K562 (cell line): ENCODE results near the gene SUPT16H. TPM values are rescaled to one million over a fixed set of nuclear protein-coding genes. Genes with fewer than 3 reads are reported as not detected.

Source experiments
- CBX5 ChIP-seq: IDR thresholded peaks from 2 replicates; pipeline ENCODE4 v1.6.1; 2014; ENCODE audit warnings: low read depth, borderline replicate concordance
- GABPA ChIP-seq: fragments of 200-800 bp; sonication (Bioruptor generic); conservative IDR thresholded peaks from 2 replicates; pipeline ENCODE4 v1.6.1; 2016; ENCODE audit warnings: low read depth, missing genetic modification characterization, missing compliant biosample characterization
- TBP ChIP-seq: optimal IDR thresholded peaks from 2 replicates; pipeline ENCODE3; 2011; ENCODE audit warnings: low read depth, low read length, improper control_type of control experiment
- TCF7 ChIP-seq: sonication (generic); IDR thresholded peaks from 2 replicates; pipeline ENCODE4 v1.6.1; 2016; ENCODE audit warnings: antibody characterized with exemption, borderline replicate concordance
- polyA plus RNA-seq, 8 experiments: library from polyadenylated mRNA; depleted of rRNA in 4 of 8; stranded (reverse) in 5 of 8; unstranded in 3 of 8; fragments of >200 nt; fragmentation: Nextera tagmentation in 2 of 8; fragmentation: Illumina TruSeq in 1 of 8; extraction: Ambion mirVana in 2 of 8; extraction: Trizol in 1 of 8; gene quantifications; 2 replicates each; pipeline versions ENCODE4 v1.2.1 to v1.2.3, GENCODE V29; 2011 to 2014; ENCODE audit warnings: inconsistent platforms in 1 of 8, missing spikeins in 1 of 8
- total RNA-seq, 7 experiments: library from RNA; depleted of rRNA in 6 of 7; stranded (reverse); fragments of >200 nt in 6 of 7; fragmentation: Illumina TruSeq in 2 of 7; extraction: Trizol in 2 of 7; gene quantifications; 2 replicates each; pipeline versions ENCODE4 v1.2.1 to v1.2.3, GENCODE V29; 2011 to 2021; ENCODE audit warnings: low replicate concordance in 1 of 7
- TF ChIP-seq, protein P1 (sequence below): fragments of 450-650 bp; IDR thresholded peaks from 2 replicates; pipeline ENCODE4 v1.6.1; 2016; ENCODE audit warnings: borderline replicate concordance
- TF ChIP-seq, protein P2 (sequence below), 2 experiments: fragments of 450-650 bp; IDR thresholded peaks; 2 replicates each; pipeline ENCODE4 v1.6.1; 2016

The SUPT16H gene
- total and polyA plus RNA-seq, 9 of the 15 experiments (the other 6 are each of a cell fraction or from before 2014, with no cell fraction given): 75.4 to 152 (median 105) TPM

DNA sequence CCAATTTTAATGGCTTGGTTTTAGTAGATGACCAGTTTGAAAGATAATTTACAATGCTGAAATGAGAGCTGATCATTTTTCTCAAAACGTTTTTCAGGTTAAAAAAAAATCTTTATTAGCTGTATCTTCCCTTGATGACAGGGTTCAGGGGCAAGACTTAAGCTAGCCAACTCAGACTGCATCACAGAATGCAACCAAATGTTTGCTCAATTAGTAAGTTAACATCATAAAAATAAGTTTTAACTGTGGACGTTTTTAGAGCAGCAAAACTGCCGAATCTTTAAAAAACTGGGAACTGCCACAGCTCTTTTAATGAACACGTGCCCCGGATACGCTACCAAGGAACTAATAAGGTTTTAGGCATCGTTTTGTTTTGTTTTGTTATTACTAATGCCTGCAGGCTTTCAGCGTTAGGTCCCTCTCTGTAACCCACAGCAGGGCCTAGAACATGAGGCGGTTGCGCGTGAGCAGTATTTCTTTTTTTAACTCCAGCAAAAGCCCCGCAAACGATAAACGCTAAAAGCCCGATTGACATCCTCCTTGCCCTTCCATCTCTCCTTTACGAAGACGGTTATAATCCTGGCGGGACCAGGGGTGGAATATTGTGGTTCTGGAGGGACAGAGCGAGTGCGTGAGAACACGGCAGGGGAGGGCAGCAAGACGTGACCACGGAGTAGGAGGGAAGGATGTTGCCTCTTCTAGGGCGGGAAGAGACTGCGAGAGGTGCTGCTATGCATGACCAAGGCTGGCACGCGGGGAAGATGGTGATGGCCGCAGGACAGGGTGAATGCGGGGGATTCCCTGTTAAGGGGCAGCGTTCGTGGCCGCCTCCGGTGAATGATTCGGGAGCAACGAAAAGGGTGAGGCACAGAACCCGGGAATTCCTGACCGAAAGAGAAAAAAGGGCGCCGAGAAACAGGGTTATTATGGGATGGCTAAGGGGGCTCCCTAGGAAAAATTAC lies 652 bp downstream of the SUPT16H start (continued):
- TF ChIP-seq, protein P1, sequence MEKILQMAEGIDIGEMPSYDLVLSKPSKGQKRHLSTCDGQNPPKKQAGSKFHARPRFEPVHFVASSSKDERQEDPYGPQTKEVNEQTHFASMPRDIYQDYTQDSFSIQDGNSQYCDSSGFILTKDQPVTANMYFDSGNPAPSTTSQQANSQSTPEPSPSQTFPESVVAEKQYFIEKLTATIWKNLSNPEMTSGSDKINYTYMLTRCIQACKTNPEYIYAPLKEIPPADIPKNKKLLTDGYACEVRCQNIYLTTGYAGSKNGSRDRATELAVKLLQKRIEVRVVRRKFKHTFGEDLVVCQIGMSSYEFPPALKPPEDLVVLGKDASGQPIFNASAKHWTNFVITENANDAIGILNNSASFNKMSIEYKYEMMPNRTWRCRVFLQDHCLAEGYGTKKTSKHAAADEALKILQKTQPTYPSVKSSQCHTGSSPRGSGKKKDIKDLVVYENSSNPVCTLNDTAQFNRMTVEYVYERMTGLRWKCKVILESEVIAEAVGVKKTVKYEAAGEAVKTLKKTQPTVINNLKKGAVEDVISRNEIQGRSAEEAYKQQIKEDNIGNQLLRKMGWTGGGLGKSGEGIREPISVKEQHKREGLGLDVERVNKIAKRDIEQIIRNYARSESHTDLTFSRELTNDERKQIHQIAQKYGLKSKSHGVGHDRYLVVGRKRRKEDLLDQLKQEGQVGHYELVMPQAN: no peak
- TF ChIP-seq CBX5 (no peak), TBP (peak; percentile 36), GABPA (tag) (0 out of 2 replicates have a peak, but pooled peaks have one; percentile 86), TCF7 (no peak)
- TF ChIP-seq, protein P2, sequence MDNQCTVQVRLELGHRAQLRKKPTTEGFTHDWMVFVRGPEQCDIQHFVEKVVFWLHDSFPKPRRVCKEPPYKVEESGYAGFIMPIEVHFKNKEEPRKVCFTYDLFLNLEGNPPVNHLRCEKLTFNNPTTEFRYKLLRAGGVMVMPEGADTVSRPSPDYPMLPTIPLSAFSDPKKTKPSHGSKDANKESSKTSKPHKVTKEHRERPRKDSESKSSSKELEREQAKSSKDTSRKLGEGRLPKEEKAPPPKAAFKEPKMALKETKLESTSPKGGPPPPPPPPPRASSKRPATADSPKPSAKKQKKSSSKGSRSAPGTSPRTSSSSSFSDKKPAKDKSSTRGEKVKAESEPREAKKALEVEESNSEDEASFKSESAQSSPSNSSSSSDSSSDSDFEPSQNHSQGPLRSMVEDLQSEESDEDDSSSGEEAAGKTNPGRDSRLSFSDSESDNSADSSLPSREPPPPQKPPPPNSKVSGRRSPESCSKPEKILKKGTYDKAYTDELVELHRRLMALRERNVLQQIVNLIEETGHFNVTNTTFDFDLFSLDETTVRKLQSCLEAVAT (IDR thresholded peaks at IDR 0.05): 0 out of 4 replicates have a peak, but pooled peaks of 1 of the 2 experiments have one; percentile 41
